GM19397 (cell line): ENCODE measurements around the gene DGKB.

ENCODE experiments used
- ATAC-seq: cut with Tn5 transposase; IDR thresholded peaks from one replicate; pipeline ENCODE4 v1.9.1; 2021; ENCODE audit warnings: mild to moderate bottlenecking, moderate library complexity; ENCODE audit not compliant: unreplicated experiment

The DGKB gene

GRCh38 chr7:14861456-14861855 lies 41.1 kb downstream of the DGKB start:
- ATAC-seq: no peak

- ATAC-seq: no peak
These were observed 43.3 kb downstream of the DGKB start for GRCh38 chr7:14859267-14859666.

- no peak for ATAC-seq
These were observed 43.7 kb downstream of the DGKB start for GRCh38 chr7:14858866-14859265.

GRCh38 chr7:14858410-14858809 lies 44.1 kb downstream of the DGKB start:
- no peak for ATAC-seq

GRCh38 chr7:14855033-14855794 lies 47.3 kb downstream of the DGKB start:
- ATAC-seq: no peak

GRCh38 chr7:14854471-14854870 lies 48.1 kb downstream of the DGKB start:
- ATAC-seq: no peak

GRCh38 chr7:14851610-14852009 lies 50.9 kb downstream of the DGKB start:
- no peak for ATAC-seq

- no peak for ATAC-seq
These were observed 52.5 kb downstream of the DGKB start for GRCh38 chr7:14850039-14850438.

- no peak for ATAC-seq
These were observed 56.1 kb downstream of the DGKB start for GRCh38 chr7:14846405-14846804.

- ATAC-seq: no peak
These were observed 58.8 kb downstream of the DGKB start for GRCh38 chr7:14843755-14844154.

- no peak for ATAC-seq
These were observed 60.0 kb downstream of the DGKB start for GRCh38 chr7:14842523-14842922.

GRCh38 chr7:14841869-14842268 lies 60.7 kb downstream of the DGKB start:
- no peak for ATAC-seq

- no peak for ATAC-seq
These were observed 61.5 kb downstream of the DGKB start for GRCh38 chr7:14841086-14841485.

- ATAC-seq: no peak
These were observed 63.2 kb downstream of the DGKB start for GRCh38 chr7:14839307-14839706.

GRCh38 chr7:14837216-14837615 lies 65.3 kb downstream of the DGKB start:
- no peak for ATAC-seq

GRCh38 chr7:14836571-14837189 lies 65.9 kb downstream of the DGKB start:
- no peak for ATAC-seq

- no peak for ATAC-seq
These were observed 66.5 kb downstream of the DGKB start for GRCh38 chr7:14836006-14836405.

GRCh38 chr7:14835384-14835783 lies 67.2 kb downstream of the DGKB start:
- no peak for ATAC-seq

- ATAC-seq: no peak
These were observed 67.7 kb downstream of the DGKB start for GRCh38 chr7:14834883-14835282.

- no peak for ATAC-seq
These were observed 68.1 kb downstream of the DGKB start for GRCh38 chr7:14834456-14834855.

GRCh38 chr7:14833707-14834106 lies 68.8 kb downstream of the DGKB start:
- no peak for ATAC-seq

- ATAC-seq: no peak
These were observed 74.5 kb downstream of the DGKB start for GRCh38 chr7:14828053-14828452.

GRCh38 chr7:14826426-14826825 lies 76.1 kb downstream of the DGKB start:
- no peak for ATAC-seq
